GM19238 (cell line): Measurements from ENCODE around the gene CSNK1D.
A peak's percentile ranks its signal among the peaks of the same experiment; 100 is the strongest.

Experiments
- DNase-seq: peaks from one replicate; pipeline ENCODE4 v3.0.0; 2011; ENCODE audit warnings: low spot score; ENCODE audit not compliant: insufficient read length

CSNK1D gene

GRCh38 chr17:82295472-82295814 lies 21.9 kb upstream of the CSNK1D start:
- no peak for DNase-seq

GRCh38 chr17:82294064-82294773 lies 20.7 kb upstream of the CSNK1D start:
- DNase-seq: no peak

- DNase-seq: peak; percentile 99
These were observed 19.0 kb upstream of the CSNK1D start for GRCh38 chr17:82292251-82293154.

- DNase-seq: no peak
These were observed 18.2 kb upstream of the CSNK1D start for GRCh38 chr17:82291582-82292250.

GRCh38 chr17:82287868-82288801 lies 14.6 kb upstream of the CSNK1D start:
- no peak for DNase-seq

- no peak for DNase-seq
These were observed 13.7 kb upstream of the CSNK1D start for GRCh38 chr17:82287013-82287867.

- no peak for DNase-seq
These were observed 11.6 kb upstream of the CSNK1D start for GRCh38 chr17:82285141-82285540.

- DNase-seq: no peak
These were observed 9.8 kb upstream of the CSNK1D start for GRCh38 chr17:82283208-82283749.

- DNase-seq: no peak
These were observed 9.0 kb upstream of the CSNK1D start for GRCh38 chr17:82282239-82283207.

- DNase-seq: no peak
These were observed 8.2 kb upstream of the CSNK1D start for GRCh38 chr17:82281502-82282238.

GRCh38 chr17:82281076-82281475 lies 7.6 kb upstream of the CSNK1D start:
- DNase-seq: no peak

GRCh38 chr17:82280537-82280936 lies 7.0 kb upstream of the CSNK1D start:
- DNase-seq: no peak

GRCh38 chr17:82278786-82279391 lies 5.4 kb upstream of the CSNK1D start:
- no peak for DNase-seq

GRCh38 chr17:82278308-82278707 lies 4.8 kb upstream of the CSNK1D start:
- DNase-seq: no peak

- DNase-seq: no peak
These were observed 4.4 kb upstream of the CSNK1D start for GRCh38 chr17:82277851-82278250.

- DNase-seq: no peak
These were observed 3.4 kb upstream of the CSNK1D start for GRCh38 chr17:82276938-82277337.

- no peak for DNase-seq
These were observed 1.8 kb upstream of the CSNK1D start for GRCh38 chr17:82275326-82275725.
